Measurements from ENCODE around the gene TBC1D17.

Gene TBC1D17

DNA sequence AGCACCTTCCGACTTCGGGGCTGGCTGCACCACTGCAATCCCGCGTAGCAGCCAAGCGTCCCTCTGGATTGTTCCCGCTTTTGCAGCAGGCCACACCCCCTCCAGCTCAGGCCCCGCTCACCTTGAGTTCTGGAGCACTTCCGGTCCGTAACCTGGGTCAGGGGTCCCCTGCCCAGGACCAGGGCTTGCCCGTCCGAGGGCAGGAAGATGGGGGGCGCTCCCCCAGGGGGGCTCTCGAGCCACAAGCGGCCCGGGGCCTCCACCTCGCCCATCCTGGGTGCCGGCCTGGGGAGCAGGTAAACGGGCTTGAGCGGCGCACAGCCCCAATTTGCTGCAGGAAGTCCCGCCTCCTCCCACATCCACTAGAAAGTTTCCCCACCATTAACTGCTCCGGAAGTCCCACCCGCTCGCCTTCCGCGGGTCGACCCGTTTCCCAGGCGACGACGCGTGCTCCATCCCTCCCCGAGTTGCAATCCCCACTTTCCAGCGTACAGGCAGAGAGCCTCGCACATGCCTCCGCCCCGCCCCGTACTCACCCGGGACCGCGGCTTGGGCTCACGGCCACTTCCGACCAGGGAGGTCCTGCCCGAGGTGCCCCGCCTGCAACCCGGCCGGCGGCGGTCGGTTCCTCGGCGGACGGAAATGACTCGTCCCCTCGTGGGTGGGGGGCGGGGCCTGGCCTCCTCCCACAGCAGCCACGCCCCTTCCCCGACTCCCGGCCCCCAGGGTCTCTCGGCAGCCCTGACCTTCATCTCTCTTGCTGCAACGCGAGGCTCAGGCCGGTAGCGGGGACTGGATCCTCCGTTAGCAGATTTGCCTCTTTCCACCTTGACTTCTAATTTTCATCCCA, 10.3 kb upstream of the TBC1D17 start, which contains the start of gene PNKP:
Gene PNKP, minus strand, starts transcription at position 644 of the 850 bp plus-strand sequence. Its CDS starts 372 bp downstream, at position 272.
- DNase-seq (ENCODE audit: insufficient read length, low spot score) (peak; percentile 95), FAIRE-seq (peak; percentile 95)
- TF ChIP-seq SPI1 (IDR thresholded peaks at IDR 0.05; ENCODE audit: low read depth, low read length) (0 out of 2 replicates have a peak, but pooled peaks have one; percentile 13), PAX5 (IDR thresholded peaks at IDR 0.05; ENCODE audit: insufficient read depth, low read length, severe bottlenecking) (no peak), TAF1 (IDR thresholded peaks at IDR 0.05; ENCODE audit: low read depth, low read length) (no peak), POU2F2 (IDR thresholded peaks at IDR 0.05; ENCODE audit: low read depth, low read length) (no peak; the same call in 1 of the 2 replicates), POLR2A (IDR thresholded peaks at IDR 0.05; ENCODE audit: low read depth, low read length) (peak; percentile 81), POLR2AphosphoS5 (IDR thresholded peaks at IDR 0.05; ENCODE audit: low read depth, low read length) (peak; percentile 82)

DNA sequence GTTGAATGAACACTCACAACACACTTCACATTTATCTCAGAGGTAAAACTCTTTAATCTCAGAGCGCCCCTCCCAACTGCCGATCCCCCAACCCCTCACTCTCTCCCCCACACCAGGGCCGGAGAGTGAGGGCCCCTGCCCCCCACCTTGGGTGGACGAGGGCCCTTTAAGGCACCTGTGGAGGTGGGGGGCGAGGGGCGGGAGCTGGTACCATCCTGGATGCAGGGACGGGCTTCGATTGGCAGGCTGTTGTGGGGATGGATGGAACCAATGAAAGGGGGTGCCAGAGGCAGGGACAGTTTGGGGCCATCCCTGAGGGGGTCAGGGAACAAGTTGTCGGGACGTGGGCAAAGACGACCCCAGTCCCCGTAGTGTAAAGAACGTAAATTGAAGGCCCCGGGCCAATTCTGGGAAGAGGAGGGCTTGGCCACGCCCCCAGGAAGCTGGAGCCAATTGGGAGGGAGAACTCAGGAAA, 8.5 kb upstream of the TBC1D17 start:
- DNase-seq (ENCODE audit: insufficient read length, low spot score) (no peak), FAIRE-seq (no peak)
- no peak for TF ChIP-seq POLR2AphosphoS5 (IDR thresholded peaks at IDR 0.05; ENCODE audit: low read depth, low read length)
- no peak; the same call in 1 of the 2 replicates for TF ChIP-seq POLR2A (IDR thresholded peaks at IDR 0.05; ENCODE audit: low read depth, low read length)
- no peak for TF ChIP-seq POU2F2 (IDR thresholded peaks at IDR 0.05; ENCODE audit: low read depth, low read length)
- TF ChIP-seq SPI1 (IDR thresholded peaks at IDR 0.05; ENCODE audit: low read depth, low read length): no peak
- no peak for TF ChIP-seq TAF1 (IDR thresholded peaks at IDR 0.05; ENCODE audit: low read depth, low read length)
- no peak for TF ChIP-seq PAX5 (IDR thresholded peaks at IDR 0.05; ENCODE audit: insufficient read depth, low read length, severe bottlenecking)

DNA sequence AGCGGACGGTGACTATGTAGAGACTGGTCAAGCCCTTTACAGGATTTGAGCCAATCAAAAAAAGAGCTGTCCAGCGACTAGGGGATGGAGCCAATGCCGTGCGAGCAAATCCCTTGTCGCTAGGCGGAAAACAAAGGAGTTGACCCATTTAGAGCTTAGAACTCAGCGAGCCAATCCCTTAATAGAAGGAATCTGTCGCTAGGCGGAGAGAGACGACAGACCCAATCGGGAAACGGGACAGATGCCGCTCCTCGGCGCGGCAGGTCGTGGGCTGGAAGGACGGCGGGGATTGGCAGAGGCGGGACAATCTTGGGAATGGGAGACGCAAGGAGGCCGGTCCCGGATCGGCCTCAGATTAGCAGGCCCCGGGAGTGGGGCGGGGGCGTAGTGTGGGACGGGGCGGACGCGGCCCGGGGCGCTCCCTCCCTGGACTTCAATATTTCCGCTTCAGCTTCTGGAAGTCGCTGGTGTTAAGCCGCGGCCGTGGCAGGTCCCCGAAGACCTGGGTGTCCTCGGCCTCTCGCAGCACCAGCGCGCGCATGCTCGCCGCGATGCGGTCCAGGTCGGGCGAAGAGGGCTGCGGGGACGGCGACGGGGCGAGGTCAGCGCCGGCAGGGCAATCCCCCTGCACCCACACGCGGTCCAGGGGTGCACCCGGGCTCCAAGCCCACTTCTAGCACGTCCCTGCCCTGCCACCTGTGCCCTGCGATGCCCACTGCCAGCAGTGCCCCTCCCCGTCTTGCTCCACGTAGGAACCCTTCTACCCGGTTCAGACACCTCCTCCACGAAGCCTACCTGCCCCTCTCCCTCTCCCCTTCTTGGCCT, 7.8 kb upstream of the TBC1D17 start:
- FAIRE-seq (peak; percentile 98), DNase-seq (ENCODE audit: insufficient read length, low spot score) (peak; percentile 79)
- TF ChIP-seq POU2F2 (IDR thresholded peaks at IDR 0.05; ENCODE audit: low read depth, low read length): no peak
- 0 out of 2 replicates have a peak, but pooled peaks have one; percentile 20 for TF ChIP-seq POLR2A (IDR thresholded peaks at IDR 0.05; ENCODE audit: low read depth, low read length)

DNA sequence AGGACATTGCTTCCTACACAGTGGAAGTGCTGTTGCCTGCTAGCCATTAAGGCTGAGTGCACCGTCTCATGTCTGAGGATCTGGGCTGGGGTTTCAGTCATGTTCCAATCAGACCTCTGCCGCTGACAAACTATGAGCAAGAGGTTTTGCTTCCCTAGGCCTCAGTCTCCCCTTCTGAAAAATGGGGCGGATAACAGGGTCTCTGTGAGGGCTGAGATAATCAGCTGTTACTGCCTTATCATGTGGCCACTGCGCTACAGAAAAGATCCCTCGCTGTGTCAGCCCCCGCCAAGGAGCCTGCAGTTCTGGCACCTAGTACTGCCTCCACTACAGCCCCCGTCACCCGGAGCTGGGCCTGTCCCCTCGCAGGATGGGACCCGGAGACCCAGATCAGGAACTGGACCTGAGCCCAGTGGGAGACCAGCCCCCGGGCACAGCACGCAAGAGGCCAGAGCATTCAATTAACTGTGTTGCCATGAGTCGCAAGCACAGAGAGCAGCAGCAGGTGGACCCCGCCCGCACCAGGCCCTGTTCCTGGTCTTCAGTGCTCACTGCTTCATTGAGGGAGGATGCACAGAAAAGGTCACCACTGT, 7.1 kb upstream of the TBC1D17 start:
- DNase-seq (ENCODE audit: insufficient read length, low spot score) (no peak), FAIRE-seq (no peak)
- TF ChIP-seq POLR2AphosphoS5 (IDR thresholded peaks at IDR 0.05; ENCODE audit: low read depth, low read length) (no peak), SPI1 (IDR thresholded peaks at IDR 0.05; ENCODE audit: low read depth, low read length) (no peak), POU2F2 (IDR thresholded peaks at IDR 0.05; ENCODE audit: low read depth, low read length) (no peak), POLR2A (IDR thresholded peaks at IDR 0.05; ENCODE audit: low read depth, low read length) (no peak), TAF1 (IDR thresholded peaks at IDR 0.05; ENCODE audit: low read depth, low read length) (no peak), PAX5 (IDR thresholded peaks at IDR 0.05; ENCODE audit: insufficient read depth, low read length, severe bottlenecking) (no peak)

DNA sequence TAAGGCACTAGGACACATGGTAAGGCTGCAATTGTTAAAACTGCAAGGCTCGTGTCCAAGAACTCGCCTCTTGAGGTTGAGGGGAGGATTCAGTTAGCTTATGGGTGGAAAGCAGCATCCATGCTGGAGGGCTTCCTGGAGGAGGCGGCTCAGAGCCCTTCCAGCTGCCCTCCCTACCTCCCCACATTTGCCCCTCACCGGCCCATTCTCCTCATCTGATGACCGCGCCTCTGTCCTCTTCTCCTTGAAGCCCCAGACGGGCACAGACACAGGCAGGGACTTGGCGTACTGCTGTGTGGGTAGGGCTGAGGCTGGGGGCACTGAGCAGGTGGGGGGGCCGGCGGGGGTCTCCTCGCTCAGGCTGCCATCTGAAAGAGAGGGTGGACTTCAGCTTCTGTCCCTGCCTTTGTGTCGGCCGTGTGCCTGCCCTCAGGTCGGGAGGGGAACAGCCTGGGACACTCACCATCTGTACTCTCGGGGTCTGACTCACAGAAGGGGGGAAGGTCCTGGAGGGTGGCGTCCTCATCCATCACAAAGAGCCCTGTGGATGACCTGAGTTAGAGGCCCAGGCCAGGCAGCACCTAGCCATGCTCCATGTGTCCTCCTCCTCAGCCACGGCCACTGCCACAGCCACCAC, 6.0 kb upstream of the TBC1D17 start:
- FAIRE-seq (no peak), DNase-seq (ENCODE audit: insufficient read length, low spot score) (no peak)

GRCh38 chr19:49872245-49873128, 5.0 kb upstream of the TBC1D17 start:
- TF ChIP-seq PAX5 (IDR thresholded peaks at IDR 0.05; ENCODE audit: insufficient read depth, low read length, severe bottlenecking) (no peak), POU2F2 (IDR thresholded peaks at IDR 0.05; ENCODE audit: low read depth, low read length) (no peak), TAF1 (IDR thresholded peaks at IDR 0.05; ENCODE audit: low read depth, low read length) (no peak), SPI1 (IDR thresholded peaks at IDR 0.05; ENCODE audit: low read depth, low read length) (no peak), POLR2A (IDR thresholded peaks at IDR 0.05; ENCODE audit: low read depth, low read length) (no peak), POLR2AphosphoS5 (IDR thresholded peaks at IDR 0.05; ENCODE audit: low read depth, low read length) (no peak)
- FAIRE-seq (no peak), DNase-seq (ENCODE audit: insufficient read length, low spot score) (no peak)

More for the DNA sequence above, 6.0 kb upstream of the TBC1D17 start:
- TF ChIP-seq TAF1 (IDR thresholded peaks at IDR 0.05; ENCODE audit: low read depth, low read length) (no peak), SPI1 (IDR thresholded peaks at IDR 0.05; ENCODE audit: low read depth, low read length) (no peak), POLR2AphosphoS5 (IDR thresholded peaks at IDR 0.05; ENCODE audit: low read depth, low read length) (no peak)

DNA sequence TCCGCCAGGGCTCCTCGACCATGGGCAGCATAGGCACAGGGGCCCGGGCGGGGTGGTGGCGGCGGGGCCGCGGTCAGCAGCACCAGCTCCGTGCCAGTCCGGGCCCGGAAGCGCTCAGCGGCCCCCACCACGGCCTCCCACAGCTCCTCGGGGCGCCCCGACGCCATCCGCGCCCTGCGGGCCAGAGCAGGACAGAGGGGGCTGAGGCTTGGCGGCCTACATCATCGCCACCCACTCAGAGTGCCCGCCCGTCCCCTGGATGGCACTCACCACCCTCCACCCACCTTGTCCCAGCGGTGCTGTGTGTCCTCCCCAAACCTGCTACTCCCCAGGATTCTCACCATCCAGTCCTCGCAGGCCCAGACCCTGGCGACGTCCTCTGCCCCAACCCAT, 4.4 kb upstream of the TBC1D17 start:
- no peak for DNase-seq (ENCODE audit: insufficient read length, low spot score)
- no peak for FAIRE-seq
- TF ChIP-seq POLR2AphosphoS5 (IDR thresholded peaks at IDR 0.05; ENCODE audit: low read depth, low read length): no peak

DNA sequence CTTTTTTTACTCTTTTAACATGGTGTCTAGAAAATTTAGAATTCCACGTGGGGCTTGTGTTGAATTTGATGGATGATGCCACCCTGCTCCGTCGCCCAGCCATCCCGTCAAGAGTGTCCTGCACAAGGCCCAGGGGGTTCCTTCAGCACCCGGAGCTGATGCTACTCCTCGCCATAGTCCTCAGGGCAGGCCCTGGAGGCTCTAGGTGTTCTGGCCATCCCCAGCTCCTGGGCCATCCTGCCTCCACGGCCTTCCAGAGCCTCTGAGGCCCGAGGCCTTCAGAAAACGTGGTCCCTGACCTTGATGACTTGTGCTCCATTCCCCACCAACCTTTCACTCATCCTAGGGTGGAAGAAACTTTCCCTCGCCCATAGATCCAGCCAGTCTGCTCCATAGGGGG, 3.7 kb upstream of the TBC1D17 start:
- FAIRE-seq: no peak
- DNase-seq (ENCODE audit: insufficient read length, low spot score): no peak
- TF ChIP-seq POLR2AphosphoS5 (IDR thresholded peaks at IDR 0.05; ENCODE audit: low read depth, low read length): no peak
- TF ChIP-seq POU2F2 (IDR thresholded peaks at IDR 0.05; ENCODE audit: low read depth, low read length): no peak
- no peak for TF ChIP-seq PAX5 (IDR thresholded peaks at IDR 0.05; ENCODE audit: insufficient read depth, low read length, severe bottlenecking)
- no peak for TF ChIP-seq TAF1 (IDR thresholded peaks at IDR 0.05; ENCODE audit: low read depth, low read length)
- no peak for TF ChIP-seq POLR2A (IDR thresholded peaks at IDR 0.05; ENCODE audit: low read depth, low read length)
- no peak for TF ChIP-seq SPI1 (IDR thresholded peaks at IDR 0.05; ENCODE audit: low read depth, low read length)

All from GM12891 (cell line).